HFFc6 (cell line): ENCODE data around the gene GABRG3. TPM values are rescaled to one million over a fixed set of nuclear protein-coding genes. Genes with fewer than 3 reads are reported as not detected.

ENCODE experiments used
- DNase-seq: peaks from one replicate; pipeline ENCODE4 v3.0.0-alpha.2; 2018
- H3K27ac Mint-ChIP-seq: 2 replicates; pipeline ENCODE4 v1.8.0; 2020; ENCODE audit warnings: mild to moderate bottlenecking, mixed read lengths
- H3K27me3 Mint-ChIP-seq: 2 replicates; pipeline ENCODE4 v1.8.0; 2021; ENCODE audit warnings: mild to moderate bottlenecking, moderate library complexity, mixed read lengths; ENCODE audit not compliant: insufficient read depth
- H3K36me3 Mint-ChIP-seq: 2 replicates; pipeline ENCODE4 v1.8.0; 2021; ENCODE audit warnings: low read depth, mixed read lengths
- H3K4me1 Mint-ChIP-seq: 2 replicates; pipeline ENCODE4 v1.8.0; 2020; ENCODE audit warnings: low read depth, mixed read lengths
- H3K4me3 Mint-ChIP-seq: 2 replicates; pipeline ENCODE4 v1.8.0; 2020; ENCODE audit warnings: mild to moderate bottlenecking, moderate library complexity, mixed read lengths
- H3K9me3 Mint-ChIP-seq: 2 replicates; pipeline ENCODE4 v1.8.0; 2020; ENCODE audit warnings: mild to moderate bottlenecking, mixed read lengths
- total RNA-seq, 6 experiments: library from RNA; stranded (reverse); fragmentation: NEBNext Ultra II Directional; extraction: Animal tissue kit (Norgen Biotek cat#: 25700); gene quantifications; 2 replicates in 1 of 6; 3 replicates in 5 of 6; pipeline ENCODE4 v1.2.3, GENCODE V29; 2021
- TF ChIP-seq, protein P1 (sequence below): fragments of 200-600 bp; sonication (generic); IDR thresholded peaks from 2 replicates; pipeline ENCODE4 v1.5.0; 2021; ENCODE audit warnings: antibody characterized with exemption, mild to moderate bottlenecking

Gene GABRG3
- total RNA-seq, 6 experiments from 2014 or later, result not detected

DNA sequence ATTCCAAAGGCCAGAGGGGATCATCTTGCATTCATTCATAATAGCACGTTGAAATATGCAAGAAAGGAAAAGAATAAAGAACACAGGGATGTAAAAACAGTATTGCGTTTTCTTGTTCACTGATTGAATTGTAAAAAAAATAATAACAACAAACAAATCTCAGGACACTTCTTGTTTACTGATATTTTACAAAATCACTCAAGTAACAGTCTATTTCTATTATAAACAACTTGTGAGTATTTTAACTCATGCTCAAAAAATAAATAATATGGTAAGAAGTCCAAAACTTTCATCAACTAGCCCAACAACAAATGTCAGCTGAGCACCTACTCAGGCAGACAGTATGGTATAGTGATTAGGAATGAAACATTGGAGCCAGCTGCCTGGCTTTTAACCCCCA lies 2.2 kb upstream of the GABRG3 start:
- peaks cover 5% of the 10 kb centered on the region; the same call in 1 of the 2 replicates for H3K36me3 Mint-ChIP-seq
- H3K9me3 Mint-ChIP-seq, result peaks cover 22% of the 10 kb centered on the region
- no peaks in the 10 kb centered on the region; the same call in 1 of the 2 replicates for H3K27me3 Mint-ChIP-seq
- no peak overlapping the region for H3K27ac Mint-ChIP-seq
- no peak overlapping the region for H3K4me3 Mint-ChIP-seq
- H3K4me1 Mint-ChIP-seq, result no peaks in the 10 kb centered on the region
- TF ChIP-seq, protein P1, sequence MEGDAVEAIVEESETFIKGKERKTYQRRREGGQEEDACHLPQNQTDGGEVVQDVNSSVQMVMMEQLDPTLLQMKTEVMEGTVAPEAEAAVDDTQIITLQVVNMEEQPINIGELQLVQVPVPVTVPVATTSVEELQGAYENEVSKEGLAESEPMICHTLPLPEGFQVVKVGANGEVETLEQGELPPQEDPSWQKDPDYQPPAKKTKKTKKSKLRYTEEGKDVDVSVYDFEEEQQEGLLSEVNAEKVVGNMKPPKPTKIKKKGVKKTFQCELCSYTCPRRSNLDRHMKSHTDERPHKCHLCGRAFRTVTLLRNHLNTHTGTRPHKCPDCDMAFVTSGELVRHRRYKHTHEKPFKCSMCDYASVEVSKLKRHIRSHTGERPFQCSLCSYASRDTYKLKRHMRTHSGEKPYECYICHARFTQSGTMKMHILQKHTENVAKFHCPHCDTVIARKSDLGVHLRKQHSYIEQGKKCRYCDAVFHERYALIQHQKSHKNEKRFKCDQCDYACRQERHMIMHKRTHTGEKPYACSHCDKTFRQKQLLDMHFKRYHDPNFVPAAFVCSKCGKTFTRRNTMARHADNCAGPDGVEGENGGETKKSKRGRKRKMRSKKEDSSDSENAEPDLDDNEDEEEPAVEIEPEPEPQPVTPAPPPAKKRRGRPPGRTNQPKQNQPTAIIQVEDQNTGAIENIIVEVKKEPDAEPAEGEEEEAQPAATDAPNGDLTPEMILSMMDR, result no peak
- DNase-seq, result no peak

DNA sequence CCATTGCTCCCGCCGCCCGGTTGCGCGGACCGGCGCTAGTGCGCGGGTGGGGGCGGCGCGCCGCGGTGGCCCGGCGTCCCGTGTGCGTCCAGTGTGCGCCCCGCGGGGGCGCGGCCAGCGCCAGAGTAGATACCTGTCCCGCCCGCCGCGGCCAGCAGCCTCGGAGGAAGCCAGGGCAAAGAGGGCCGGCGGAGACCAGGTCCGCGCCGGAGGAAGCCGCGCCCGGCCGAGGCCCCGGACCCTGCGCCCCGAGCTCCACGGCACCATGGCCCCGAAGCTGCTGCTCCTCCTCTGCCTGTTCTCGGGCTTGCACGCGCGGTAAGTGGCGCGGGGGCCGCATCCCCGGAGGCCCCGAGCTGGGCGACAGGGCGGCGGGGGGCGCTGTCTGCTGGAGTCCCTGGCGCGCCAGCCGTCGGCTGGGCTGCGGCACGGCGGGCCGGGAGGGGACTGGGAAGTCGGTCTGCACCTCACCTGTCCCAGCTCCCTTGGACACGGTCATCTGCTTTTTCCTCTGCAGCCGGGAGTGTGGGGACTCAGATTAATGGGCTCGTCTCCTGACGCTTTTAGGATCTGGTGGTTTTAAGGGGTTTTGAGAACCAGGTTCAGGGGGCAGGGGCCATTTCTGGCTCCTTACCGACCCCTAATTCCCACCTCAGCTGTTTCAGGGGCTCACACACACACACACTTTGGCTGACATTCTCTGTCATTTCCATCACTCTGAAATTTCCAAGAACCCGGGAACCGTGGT lies 464 bp downstream of the GABRG3 start:
- H3K36me3 Mint-ChIP-seq, result peaks cover 5% of the 10 kb centered on the region; the same call in 1 of the 2 replicates
- TF ChIP-seq, protein P1, result no peak
- DNase-seq, result no peak
- H3K27ac Mint-ChIP-seq, result no peak overlapping the region
- no peaks in the 10 kb centered on the region; the same call in 1 of the 2 replicates for H3K27me3 Mint-ChIP-seq
- peaks cover 18% of the 10 kb centered on the region for H3K9me3 Mint-ChIP-seq
- H3K4me3 Mint-ChIP-seq, result no peak overlapping the region
- no peaks in the 10 kb centered on the region for H3K4me1 Mint-ChIP-seq

DNA sequence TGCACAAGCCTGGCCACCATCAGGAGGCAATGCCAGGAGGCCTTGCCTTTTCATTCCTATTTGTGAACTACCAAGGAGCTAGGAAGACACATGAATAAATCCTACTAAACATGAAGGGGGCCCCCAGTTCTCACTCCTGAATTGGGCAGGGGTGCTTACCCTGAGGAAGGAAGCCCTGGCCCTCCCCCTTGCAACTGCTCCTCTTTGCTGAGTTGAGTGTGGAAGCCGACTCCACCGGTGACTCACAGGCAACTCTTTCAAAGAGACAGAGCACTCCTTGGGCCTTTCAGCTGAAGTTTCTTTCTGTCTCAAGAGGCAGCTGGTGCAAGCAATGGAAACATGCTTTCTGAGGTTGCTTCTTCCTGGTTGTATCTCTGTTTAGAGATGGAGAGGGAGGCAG lies 1.7 kb downstream of the GABRG3 start:
- TF ChIP-seq, protein P1, result no peak
- H3K4me1 Mint-ChIP-seq, result no peaks in the 10 kb centered on the region
- H3K4me3 Mint-ChIP-seq, result no peak overlapping the region
- peaks cover 5% of the 10 kb centered on the region; the same call in 1 of the 2 replicates for H3K36me3 Mint-ChIP-seq
- H3K27me3 Mint-ChIP-seq, result no peaks in the 10 kb centered on the region; the same call in 1 of the 2 replicates
- peaks cover 18% of the 10 kb centered on the region for H3K9me3 Mint-ChIP-seq
- no peak for DNase-seq
- H3K27ac Mint-ChIP-seq, result no peak overlapping the region

DNA sequence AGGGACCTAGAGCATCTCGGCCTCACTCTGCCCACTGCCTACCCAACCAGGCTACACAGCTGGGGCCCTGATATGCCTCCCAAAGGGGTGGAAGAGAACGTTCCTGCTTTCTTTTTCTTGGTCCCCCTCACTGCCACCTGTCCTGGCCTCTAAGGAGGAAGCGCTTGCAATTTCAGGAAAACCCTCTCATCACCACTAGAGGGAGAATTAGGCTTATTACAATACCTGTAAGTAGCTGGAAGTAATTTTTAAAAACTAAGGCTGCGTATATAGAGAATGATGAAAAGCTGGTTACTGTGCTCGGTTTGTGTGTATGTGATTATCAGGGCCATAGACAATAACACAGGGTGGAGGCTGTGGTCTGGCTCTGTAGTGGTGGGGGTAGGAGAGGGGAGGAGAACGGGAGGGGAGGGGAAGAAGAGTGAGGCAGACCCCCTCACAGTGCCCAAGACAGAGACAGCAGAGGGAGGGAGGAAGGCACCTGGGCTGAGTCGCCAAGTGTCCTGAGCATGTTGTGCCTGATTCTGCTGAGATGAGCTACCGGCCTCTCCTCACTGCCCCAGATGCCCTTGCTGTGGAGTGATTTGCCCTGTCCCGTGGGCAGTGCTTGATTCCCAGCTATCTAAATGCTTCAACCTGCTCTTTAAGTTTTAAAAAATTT lies 3.3 kb downstream of the GABRG3 start:
- H3K4me1 Mint-ChIP-seq, result no peaks in the 10 kb centered on the region
- DNase-seq, result no peak
- no peak overlapping the region for H3K4me3 Mint-ChIP-seq
- no peaks in the 10 kb centered on the region; the same call in 1 of the 2 replicates for H3K27me3 Mint-ChIP-seq
- H3K9me3 Mint-ChIP-seq, result peaks cover 17% of the 10 kb centered on the region
- peaks cover 5% of the 10 kb centered on the region; the same call in 1 of the 2 replicates for H3K36me3 Mint-ChIP-seq
- TF ChIP-seq, protein P1, result peak; percentile 63
- H3K27ac Mint-ChIP-seq, result no peak overlapping the region

DNA sequence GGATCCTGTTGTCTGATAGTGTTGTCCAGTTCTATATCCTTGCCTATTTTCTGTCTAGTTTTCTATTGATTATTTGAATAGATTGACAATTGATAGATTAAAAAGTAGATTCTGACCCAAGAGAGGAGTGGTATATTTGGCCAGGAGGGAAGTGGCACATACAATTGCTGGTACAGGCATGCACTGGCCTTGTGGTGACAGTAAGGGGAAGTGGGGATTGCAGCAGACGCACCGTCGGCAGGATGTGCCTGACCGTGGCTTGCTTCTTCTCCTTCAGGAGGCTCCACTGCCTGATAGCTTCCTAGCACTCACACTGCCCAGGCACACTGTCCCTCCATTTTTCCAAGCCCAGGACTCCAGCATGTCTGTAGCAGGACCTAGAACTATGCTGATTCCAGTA lies 10.5 kb downstream of the GABRG3 start:
- TF ChIP-seq, protein P1, result no peak

More for the DNA sequence above, 10.5 kb downstream of the GABRG3 start:
- Mint-ChIP-seq H3K9me3 (peaks cover 28% of the 10 kb centered on the region), H3K27ac (no peak overlapping the region), H3K36me3 (peaks cover 5% of the 10 kb centered on the region; the same call in 1 of the 2 replicates), H3K27me3 (peaks cover 2% of the 10 kb centered on the region; the same call in 1 of the 2 replicates), H3K4me3 (no peak overlapping the region), H3K4me1 (no peaks in the 10 kb centered on the region)
- no peak for DNase-seq
